Measurements from ENCODE around the gene TTC23.

Gene TTC23

GRCh38 chr15:99100245-99101173, 148.9 kb downstream of the TTC23 start:
- in situ Hi-C loops (cut with HindIII; ENCODE audit: low sequenced_read_pairs) = no loop called here

DNA sequence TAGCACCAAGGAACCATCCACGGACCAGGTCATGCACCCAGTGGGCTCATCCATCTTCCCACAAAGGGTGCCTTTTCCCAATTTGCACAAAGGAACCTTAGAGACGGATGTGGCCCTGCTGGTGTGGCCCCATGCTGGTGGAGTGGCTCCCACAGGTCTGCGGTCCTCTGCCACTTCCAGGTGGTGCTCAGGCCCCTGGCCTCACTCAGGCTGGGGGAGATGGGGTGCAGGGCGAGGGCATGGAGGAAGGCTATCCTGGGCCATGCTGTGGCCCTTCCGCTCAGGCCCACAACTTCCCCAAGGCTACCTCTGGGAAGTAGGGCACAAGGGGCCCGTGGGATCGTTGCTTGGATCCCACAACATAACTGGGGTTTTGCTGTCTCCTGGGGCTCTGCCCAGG, 149.7 kb downstream of the TTC23 start:
- no peak overlapping the region for H3K4me3 ChIP-seq (ENCODE audit: low read depth, low read length)
- TF ChIP-seq, protein P1, sequence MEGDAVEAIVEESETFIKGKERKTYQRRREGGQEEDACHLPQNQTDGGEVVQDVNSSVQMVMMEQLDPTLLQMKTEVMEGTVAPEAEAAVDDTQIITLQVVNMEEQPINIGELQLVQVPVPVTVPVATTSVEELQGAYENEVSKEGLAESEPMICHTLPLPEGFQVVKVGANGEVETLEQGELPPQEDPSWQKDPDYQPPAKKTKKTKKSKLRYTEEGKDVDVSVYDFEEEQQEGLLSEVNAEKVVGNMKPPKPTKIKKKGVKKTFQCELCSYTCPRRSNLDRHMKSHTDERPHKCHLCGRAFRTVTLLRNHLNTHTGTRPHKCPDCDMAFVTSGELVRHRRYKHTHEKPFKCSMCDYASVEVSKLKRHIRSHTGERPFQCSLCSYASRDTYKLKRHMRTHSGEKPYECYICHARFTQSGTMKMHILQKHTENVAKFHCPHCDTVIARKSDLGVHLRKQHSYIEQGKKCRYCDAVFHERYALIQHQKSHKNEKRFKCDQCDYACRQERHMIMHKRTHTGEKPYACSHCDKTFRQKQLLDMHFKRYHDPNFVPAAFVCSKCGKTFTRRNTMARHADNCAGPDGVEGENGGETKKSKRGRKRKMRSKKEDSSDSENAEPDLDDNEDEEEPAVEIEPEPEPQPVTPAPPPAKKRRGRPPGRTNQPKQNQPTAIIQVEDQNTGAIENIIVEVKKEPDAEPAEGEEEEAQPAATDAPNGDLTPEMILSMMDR (IDR thresholded peaks at IDR 0.05; ENCODE audit: low read depth, low read length) = no peak
- no peak for DNase-seq (ENCODE audit: low read depth, low spot score)
- in situ Hi-C loops (cut with HindIII; ENCODE audit: low sequenced_read_pairs) = no loop called here

More at GRCh38 chr15:99100245-99101173, 148.9 kb downstream of the TTC23 start:
- TF ChIP-seq, protein P1 (IDR thresholded peaks at IDR 0.05; ENCODE audit: low read depth, low read length) = peak; percentile 89
- H3K4me3 ChIP-seq (ENCODE audit: low read depth, low read length) = peak overlapping the region; percentile 34
- DNase-seq (ENCODE audit: low read depth, low spot score) = peak; percentile 61

DNA sequence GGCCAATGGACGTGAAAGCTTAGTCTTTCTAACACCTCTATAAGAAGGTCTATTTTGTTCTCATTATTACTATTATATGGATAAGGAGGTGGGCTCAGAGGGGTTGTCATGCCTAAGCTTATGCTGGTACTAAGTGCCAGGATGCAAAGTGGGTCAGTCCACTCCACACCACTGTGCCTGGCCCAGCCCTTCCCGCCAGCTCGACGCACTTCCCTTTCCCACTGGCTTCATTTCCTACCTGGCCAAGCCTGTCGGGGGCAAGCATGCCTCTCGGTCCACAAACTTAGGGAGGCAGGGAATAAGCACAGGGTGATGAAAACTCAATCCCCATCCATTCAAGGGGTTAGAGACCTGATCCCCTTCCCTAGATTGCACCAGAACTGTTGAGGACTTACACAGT, 150.4 kb downstream of the TTC23 start:
- TF ChIP-seq, protein P1 (IDR thresholded peaks at IDR 0.05; ENCODE audit: low read depth, low read length) = no peak
- H3K4me3 ChIP-seq (ENCODE audit: low read depth, low read length) = no peak overlapping the region
- no peak for DNase-seq (ENCODE audit: low read depth, low spot score)
- in situ Hi-C loops (cut with HindIII; ENCODE audit: low sequenced_read_pairs) = no loop called here

DNA sequence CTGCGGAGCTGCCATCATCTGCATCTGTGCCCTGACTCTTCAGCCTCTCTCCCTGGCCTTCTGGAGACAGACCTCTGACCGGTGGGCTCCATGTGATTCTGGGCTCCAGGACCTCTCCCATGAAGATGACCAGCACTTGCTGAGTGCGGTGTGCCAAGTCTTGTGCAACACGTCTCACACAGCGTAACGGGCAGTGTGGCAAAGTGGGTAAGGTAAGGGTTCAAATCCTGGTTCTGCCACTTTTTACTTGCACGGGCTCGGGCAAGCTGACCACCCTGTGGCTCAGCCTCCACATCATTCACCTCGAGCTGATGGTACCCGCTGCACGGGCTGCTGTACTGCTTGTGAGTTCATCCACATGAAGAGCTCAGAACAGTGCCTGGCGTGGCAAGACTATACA, 151.0 kb downstream of the TTC23 start:
- TF ChIP-seq, protein P1 (IDR thresholded peaks at IDR 0.05; ENCODE audit: low read depth, low read length) = no peak
- H3K4me3 ChIP-seq (ENCODE audit: low read depth, low read length) = no peak overlapping the region
- in situ Hi-C loops (cut with HindIII; ENCODE audit: low sequenced_read_pairs) = no loop called here
- DNase-seq (ENCODE audit: low read depth, low spot score) = no peak

GRCh38 chr15:99097441-99098410, 151.7 kb downstream of the TTC23 start:
- no peak overlapping the region for H3K4me3 ChIP-seq (ENCODE audit: low read depth, low read length)
- TF ChIP-seq, protein P1 (IDR thresholded peaks at IDR 0.05; ENCODE audit: low read depth, low read length) = no peak
- in situ Hi-C loops (cut with HindIII; ENCODE audit: low sequenced_read_pairs) = no loop called here
- no peak for DNase-seq (ENCODE audit: low read depth, low spot score)

- in situ Hi-C loops (cut with HindIII; ENCODE audit: low sequenced_read_pairs) = no loop called here
Observed at GRCh38 chr15:99096894-99097426, 152.4 kb downstream of the TTC23 start.

More at GRCh38 chr15:99096894-99097426, 152.4 kb downstream of the TTC23 start:
- no peak for DNase-seq (ENCODE audit: low read depth, low spot score)
- H3K4me3 ChIP-seq (ENCODE audit: low read depth, low read length) = no peak overlapping the region
- TF ChIP-seq, protein P1 (IDR thresholded peaks at IDR 0.05; ENCODE audit: low read depth, low read length) = no peak

Data from astrocyte of the spinal cord (primary cell).